ENCODE data around the gene NDUFA6.
A peak's percentile ranks its signal among the peaks of the same experiment; 100 is the strongest.
"Not testable (repeated sequence)": the region's sequence is repeated elsewhere in the genome, so short reads cannot be mapped to it uniquely, and the experiment has no call there.

NDUFA6 gene

DNA sequence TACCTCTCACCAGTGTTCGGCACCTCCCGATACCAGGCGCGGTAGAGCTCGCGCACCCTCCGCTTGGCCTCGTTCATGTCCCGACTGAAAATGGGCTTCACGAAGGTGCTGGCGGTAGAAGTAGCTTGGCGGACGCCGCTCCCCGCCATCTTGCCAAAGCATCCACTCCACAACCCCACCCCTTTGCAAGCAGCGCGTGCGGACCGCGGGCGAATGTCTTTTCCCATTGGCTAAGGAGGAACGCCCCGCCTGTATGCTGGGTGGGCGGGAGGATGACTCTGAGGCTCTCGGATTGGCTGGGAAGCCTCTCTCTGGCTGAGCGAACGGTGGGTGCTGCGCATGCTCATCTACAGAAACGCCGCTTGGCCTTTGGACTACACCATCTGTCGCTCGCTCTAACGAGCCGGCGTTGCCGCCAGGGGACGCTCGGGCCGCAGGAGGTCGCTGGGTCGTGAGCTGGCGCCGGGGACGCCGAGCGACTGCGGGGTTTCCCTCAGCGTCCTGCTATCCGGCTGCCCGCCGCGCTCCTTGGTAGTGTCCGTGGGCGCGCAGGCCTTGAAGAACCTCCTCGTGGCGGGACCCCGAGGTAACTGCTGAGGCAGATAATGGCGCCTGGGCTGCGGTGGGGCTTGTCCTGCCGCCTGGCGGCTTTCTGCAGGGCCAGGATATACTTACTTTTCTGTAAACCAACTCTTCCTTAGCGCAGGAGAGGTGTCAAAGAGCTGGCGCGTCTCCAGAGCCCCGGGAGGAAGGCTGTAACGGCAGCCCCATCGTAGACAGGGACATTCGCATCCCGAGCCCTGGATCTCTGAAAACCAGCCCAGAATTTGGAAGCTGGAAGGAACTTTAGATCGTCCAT lies at the start of gene NDUFA6:
TSS of gene NDUFA6 (minus strand) at position 177 of the 859 bp plus-strand sequence. CDS start at position 149, 28 bp downstream.
- DNase-seq (ENCODE audit: low read depth): peak; percentile 99

DNA sequence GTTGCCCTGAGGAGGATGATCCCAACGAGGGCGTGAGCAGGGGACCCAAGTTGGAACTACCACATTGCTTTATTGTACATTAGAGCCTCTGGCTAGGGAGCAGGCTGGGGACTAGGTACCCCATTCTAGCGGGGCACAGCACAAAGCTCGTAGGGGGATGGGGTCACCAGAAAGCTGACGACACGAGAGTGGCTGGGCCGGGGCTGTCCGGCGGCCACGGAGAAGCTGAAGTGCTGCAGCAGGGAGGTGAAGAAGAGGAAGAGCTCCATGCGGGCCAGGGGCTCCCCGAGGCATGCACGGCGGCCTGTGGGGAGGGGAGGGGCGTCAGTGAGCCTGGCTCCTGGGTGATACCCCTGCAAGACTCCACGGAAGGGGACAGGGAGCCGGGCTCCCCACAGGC lies 49.6 kb upstream of the NDUFA6 start:
- not testable (repeated sequence) for DNase-seq (ENCODE audit: low read depth)

DNA sequence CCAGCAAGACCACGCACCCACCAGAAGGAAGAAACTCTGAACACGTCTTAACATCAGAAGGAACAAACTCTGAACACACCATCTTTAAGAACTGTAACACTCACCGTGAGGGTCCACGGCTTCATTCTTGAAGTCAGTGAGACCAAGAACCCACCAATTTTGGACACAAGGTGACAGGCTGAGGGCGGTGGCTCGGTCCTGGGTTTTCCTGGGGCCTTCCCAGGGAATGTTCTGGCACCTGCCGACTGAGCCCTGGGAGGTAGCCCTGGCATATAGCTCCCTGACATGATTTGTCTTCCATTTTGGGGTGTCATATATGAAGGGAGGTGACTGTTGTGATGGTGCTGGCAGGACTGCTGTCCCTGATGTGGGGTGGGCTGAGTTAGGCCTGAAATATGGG lies 48.9 kb upstream of the NDUFA6 start:
- DNase-seq (ENCODE audit: low read depth): not testable (repeated sequence)

DNA sequence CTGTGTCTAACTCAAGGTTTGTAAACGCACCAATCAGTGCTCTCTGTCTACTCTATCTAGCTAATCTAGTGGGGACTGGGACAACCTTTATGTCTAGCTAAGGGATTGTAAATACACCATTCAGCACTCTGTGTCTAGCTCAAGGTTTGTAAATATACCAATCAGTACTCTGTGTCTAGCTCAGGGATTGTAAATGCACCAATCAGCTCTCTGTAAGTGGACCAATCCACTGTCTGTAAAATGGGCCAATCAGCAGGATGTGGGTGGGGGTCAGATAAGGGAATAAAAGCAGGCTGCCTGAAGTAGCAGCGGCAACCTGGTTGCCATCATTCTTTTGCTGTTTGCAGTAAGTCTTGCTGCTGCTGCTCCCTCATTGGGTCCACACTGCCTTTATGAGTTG lies 48.4 kb upstream of the NDUFA6 start:
- no peak for DNase-seq (ENCODE audit: low read depth)

DNA sequence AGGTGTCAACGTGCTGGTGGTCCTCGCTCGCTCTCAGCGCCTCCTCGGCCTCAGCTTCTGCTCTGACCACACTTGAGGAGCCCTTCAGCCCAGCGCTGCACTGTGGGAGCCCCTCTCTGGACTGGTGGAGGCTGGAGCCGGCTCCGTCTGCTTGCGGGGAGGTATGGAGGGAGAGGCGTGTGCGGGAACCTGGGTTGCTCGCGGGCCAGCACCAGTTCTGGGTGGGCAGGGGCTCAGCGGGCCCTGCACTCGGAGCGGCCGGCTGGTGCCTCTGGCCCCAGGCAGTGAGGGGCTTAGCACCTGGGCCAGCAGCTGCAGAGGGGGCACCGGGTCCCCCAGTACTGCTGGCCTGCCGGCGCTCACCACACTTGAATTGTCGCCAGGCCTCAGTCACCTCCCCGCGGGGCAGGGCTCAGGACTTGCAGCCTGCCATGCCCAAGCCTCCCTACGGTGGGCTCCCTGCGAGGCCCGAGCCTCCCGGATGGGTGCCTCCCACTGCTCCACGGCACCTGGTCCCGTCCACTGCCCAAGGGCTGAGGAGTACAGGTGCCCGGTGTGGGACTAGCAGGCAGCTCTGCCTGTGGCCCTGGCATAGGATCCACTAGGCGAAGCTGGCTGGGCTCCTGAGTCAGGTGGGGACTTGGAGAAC lies 47.7 kb upstream of the NDUFA6 start:
- no peak for DNase-seq (ENCODE audit: low read depth)

DNA sequence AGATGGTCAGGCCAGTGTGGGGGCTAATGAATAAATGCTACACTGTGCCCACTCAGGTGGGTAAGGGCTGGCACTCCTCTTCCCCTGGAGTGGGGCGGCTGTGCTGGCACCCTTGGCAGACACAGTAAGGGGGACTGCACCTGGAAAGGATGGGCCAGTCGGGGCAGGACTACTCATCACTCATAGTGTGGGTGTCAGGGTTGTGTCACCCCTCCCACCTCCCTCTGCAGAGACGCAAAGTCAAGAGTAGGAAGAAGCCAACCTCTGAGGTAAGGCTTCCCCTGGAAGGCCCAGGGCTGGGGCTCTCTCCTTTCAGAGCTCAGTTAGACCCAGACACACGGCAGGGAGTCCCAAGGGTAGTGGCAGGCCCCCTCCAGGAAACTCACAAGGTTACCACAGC lies 45.1 kb upstream of the NDUFA6 start:
- DNase-seq (ENCODE audit: low read depth): not testable (repeated sequence)

DNA sequence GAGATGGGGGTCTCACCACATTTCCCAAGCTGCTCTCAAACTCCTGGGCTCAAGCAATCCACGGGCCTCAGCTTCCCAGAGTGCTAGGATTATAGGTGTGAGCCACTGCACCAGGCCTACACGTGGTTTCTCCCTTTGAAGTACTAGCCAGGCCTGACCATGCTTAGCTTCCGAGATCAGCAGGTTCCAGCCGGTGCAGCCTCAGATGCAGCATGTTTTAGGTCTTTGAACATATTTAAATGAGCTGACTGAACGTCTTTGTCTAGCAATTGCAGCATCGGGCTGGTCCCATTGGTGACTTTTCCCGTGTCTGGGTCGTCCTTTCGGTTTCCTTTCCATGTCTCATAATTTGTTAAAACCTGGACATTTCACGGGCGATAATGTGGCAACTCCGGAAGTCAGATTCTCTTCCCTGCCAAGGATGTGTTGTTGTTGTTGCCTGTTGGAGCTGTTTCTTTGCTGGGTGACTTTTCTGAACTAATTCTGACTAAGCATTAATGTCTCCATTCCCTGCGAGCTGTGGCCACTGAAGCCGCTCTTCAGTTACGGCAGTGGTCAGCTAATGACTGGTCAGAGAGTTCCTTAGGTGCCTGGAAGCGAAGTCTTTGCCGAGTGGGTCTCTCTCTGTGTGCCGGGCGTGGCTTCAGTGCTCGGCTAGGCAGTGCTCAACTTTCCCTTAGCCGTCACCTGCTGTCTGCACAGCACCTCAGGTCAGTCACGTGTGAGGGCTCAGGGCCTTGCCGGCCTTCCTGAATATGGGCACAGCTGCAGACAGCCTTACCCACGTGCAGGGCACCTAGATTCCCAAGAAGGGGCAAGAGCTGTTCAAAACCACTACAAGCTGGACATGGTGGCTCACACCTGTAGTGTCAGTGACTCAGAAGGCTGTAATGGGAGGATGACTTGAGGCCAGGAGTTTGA lies 43.8 kb upstream of the NDUFA6 start:
- no peak for DNase-seq (ENCODE audit: low read depth)

DNA sequence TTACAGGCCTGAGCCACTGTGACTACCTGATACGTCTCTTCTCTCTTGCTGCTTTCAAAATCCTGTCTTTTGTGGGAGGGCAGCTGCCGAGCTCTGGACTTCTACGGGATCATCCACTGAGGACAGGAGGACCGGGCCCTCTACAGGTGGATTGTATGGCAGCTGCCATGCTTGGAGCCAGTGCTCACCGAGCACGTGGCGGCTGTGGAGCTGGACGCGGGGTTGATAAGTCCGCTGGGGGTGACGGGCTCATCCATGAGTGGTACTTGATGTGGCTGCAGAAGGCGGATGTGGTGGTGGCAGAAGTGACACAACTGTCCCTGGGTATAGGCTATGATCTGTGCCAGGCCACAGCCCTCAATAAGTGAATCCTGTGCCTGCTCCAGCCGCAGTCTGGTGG lies 41.9 kb upstream of the NDUFA6 start:
- peak; percentile 15 for DNase-seq (ENCODE audit: low read depth)

DNA sequence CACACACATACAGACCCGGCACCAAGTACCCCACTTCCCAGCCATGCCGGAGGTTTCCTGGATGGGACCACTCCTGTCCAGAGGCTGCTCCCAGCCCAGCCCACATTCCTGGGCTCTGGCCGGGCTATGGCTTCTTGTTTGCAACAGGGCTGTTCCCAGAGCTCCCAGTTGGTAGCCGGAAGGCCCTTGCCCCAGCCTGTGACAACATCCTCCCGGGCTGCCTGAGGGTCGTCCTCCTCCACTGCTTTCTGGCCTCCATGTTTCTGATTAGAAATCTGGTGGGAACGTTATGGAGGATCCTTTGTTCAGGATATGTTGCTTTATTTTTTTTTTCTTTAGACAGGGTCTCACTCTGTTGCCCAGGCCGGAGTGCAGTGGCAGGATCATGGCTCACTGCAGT lies 41.0 kb upstream of the NDUFA6 start:
- DNase-seq (ENCODE audit: low read depth): no peak

DNA sequence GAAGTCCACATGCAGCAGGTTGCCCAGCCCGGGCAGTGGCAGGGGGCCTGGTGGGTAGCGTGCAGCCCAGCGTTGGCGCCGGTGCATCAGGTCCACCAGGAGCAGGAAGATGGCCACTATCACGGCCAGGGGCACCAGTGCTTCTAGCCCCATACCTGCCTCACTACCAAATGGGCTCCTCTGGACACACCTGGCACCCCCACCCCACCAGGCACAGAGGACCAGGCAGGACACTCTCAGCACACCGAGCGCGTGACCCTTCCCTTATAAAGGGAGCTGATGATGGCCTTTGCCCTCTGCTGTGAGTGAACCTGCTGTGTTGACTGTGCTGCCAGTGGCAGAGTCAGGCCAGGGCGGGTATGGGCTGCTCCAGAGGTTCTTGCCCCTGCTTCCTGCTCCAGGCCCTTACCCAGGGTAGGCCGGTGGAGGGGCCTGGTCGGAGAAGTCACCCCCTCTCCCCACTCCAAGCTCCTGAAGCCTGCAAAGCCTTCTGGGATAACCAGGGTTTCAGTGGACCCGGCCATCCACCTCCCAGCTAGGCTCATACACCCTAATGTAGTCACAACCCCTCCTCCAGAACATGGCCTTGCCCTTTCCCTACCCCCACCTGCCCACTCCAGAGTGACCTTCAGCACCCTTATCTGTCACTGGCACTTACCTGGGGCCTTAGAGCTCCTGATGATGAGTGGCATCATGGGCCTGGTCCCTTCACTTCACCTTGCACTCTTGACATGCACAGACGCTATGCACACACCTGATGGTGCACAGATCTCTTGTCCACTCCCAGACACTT lies 40.3 kb upstream of the NDUFA6 start, which contains the start of gene CYP2D6:
TSS of gene CYP2D6 (minus strand) at position 172 of the 793 bp plus-strand sequence. CDS start at position 153, 19 bp downstream.
- DNase-seq (ENCODE audit: low read depth): not testable (repeated sequence)

DNA sequence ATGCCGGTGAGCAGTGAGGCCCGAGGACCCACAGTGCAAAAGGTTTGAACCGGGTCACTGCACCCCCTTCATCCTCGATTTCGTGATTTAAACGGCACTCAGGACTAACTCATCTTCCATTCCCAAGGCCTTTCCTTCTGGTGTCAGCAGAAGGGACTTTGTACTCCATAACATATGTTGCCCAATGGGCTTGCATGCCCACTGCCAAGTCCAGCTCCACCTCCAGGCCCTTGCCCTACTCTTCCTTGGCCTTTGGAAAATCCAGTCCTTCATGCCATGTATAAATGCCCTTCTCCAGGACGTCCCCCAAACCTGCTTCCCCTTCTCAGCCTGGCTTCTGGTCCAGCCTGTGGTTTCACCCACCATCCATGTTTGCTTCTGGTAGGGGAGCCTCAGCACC lies 39.6 kb upstream of the NDUFA6 start:
- DNase-seq (ENCODE audit: low read depth): not testable (repeated sequence)

DNA sequence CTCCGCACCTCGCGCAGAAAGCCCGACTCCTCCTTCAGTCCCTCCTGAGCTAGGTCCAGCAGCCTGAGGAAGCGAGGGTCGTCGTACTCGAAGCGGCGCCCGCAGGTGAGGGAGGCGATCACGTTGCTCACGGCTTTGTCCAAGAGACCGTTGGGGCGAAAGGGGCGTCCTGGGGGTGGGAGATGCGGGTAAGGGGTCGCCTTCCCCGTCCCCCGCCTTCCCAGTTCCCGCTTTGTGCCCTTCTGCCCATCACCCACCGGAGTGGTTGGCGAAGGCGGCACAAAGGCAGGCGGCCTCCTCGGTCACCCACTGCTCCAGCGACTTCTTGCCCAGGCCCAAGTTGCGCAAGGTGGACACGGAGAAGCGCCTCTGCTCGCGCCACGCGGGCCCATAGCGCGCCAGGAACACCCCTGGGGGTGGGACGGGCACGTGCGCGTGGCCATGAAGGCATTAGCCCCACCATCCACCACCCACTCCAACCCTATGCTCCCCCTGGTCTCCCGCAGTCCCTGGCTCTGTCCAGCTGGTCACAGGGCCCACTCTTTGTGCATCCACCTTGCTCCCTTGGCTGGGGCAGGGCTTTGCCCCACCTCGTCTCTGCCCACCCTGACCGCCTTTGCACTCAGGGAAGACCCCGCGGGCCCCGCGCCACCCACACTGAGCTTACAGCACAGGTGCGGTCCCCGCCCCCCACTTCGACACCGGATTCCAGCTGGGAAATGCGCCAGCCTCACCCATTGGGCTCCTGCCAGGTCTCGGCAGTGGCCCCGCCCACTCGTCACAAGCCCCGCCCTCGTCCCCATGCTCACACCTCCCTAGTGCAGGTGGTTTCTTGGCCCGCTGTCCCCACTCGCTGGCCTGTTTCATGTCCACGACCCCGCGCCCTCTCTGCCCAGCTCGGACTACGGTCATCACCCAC lies 38.5 kb upstream of the NDUFA6 start:
- not testable (repeated sequence) for DNase-seq (ENCODE audit: low read depth)

DNA sequence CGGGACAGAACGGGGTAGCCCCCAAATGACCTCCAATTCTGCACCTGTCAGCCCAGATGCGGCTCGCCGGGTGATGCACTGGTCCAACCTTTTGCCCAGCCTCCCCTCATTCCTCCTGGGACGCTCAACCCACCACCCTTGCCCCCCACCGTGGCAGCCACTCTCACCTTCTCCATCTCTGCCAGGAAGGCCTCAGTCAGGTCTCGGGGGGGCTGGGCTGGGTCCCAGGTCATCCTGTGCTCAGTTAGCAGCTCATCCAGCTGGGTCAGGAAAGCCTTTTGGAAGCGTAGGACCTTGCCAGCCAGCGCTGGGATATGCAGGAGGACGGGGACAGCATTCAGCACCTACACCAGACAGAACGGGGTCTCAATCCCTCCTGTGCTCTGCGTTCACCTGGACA lies 37.4 kb upstream of the NDUFA6 start:
- DNase-seq (ENCODE audit: low read depth): not testable (repeated sequence)

DNA sequence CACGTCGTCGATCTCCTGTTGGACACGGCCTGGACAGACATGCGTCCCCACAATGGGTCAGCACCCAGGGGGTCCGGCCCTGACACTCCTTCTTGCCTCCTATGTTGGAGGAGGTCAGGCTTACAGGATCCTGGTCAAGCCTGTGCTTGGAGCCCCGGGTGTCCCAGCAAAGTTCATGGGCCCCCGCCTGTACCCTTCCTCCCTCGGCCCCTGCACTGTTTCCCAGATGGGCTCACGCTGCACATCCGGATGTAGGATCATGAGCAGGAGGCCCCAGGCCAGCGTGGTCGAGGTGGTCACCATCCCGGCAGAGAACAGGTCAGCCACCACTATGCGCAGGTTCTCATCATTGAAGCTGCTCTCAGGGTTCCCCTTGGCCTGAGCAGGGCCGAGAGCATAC lies 37.0 kb upstream of the NDUFA6 start:
- no peak for DNase-seq (ENCODE audit: low read depth)

DNA sequence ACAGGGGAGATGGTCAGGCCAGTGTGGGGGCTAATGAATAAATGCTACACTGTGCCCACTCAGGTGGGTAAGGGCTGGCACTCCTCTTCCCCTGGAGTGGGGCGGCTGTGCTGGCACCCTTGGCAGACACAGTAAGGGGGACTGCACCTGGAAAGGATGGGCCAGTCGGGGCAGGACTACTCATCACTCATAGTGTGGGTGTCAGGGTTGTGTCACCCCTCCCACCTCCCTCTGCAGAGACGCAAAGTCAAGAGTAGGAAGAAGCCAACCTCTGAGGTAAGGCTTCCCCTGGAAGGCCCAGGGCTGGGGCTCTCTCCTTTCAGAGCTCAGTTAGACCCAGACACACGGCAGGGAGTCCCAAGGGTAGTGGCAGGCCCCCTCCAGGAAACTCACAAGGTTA lies 33.0 kb upstream of the NDUFA6 start:
- not testable (repeated sequence) for DNase-seq (ENCODE audit: low read depth)

DNA sequence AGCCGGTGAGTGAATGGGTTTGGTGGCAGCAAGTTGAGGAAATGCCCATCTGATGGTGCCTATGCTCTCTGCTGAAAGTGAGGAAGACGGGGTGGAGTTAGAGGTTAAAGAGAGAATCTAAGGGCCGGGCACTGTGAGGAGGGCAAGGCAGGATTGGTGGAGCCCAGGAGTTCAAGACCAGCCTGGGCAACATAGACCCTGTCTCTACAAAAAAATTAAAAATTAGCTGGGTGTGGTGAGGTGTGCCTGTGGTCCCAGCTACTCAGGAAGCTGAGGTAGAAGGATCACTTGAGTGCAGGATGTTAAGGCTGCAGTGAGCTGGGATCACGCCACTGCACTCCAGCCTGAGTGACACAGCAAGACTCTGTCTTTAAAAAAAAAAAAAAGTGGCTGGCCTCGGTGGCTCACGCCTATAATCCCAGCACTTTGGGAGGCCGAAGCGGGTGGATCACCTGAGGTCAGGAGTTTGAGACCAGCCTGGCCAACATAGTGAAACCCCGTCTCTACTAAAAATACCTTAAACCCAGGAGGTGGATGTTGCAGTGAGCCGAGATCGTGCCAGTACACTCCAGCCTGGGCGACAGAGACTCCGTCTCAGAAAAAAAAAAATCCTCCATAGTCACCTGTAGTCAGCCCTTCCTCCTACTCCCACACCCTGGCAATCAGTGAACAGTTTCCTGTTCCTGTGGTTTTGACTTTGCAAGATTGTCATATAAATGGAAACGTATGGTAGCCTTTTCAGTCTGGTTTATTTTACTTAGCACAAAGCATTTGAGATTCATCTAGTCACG lies 29.9 kb upstream of the NDUFA6 start:
- DNase-seq (ENCODE audit: low read depth): not testable (repeated sequence)

DNA sequence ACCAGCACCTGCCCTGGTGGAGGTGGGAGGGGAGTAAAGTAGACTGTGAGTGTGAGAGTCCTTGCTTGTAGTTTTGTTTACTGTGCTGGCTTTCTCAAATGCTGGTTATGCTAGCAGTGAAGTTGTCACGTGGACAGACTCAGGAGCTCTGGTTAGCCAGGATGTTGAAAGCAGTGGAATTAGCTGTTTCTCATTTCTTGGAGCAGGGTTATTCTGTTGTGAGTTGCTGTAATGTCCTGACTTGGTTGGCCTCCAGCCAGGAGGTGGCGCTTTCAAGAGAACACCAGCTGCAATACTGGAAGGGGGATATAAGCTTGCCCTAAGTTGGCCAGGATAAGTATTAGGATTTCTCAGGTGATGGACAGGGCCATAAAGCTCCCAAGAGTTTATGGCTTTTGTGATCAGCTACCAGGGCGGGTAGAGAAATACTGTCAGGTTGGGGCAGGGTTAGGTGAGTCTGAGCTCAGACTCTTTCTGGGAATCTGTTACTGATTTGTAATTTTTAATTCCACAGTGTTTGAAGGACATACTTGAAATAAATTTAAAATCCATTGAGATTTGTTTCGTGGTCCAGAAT lies 26.4 kb upstream of the NDUFA6 start:
- no peak for DNase-seq (ENCODE audit: low read depth)

DNA sequence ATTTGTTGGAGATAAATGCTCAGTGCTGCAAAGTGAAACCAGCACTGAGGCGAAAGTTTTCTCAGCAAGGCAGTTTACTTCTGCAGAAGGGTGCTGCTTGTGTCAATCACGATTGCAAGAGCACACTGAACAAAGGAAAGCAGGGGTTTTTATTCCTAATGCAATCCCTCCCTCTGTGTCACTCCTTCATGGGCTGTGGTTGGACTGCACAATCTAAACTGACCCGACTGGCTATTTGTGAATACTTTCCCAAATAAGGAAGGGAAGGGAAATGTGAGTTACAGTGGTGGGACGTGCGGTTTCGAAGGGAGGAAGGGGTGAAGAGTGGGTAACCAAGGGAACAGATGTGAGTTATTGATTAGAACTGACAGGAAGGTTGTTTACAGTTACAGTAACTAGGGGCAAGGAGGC lies 24.9 kb upstream of the NDUFA6 start:
- DNase-seq (ENCODE audit: low read depth): not testable (repeated sequence)

DNA sequence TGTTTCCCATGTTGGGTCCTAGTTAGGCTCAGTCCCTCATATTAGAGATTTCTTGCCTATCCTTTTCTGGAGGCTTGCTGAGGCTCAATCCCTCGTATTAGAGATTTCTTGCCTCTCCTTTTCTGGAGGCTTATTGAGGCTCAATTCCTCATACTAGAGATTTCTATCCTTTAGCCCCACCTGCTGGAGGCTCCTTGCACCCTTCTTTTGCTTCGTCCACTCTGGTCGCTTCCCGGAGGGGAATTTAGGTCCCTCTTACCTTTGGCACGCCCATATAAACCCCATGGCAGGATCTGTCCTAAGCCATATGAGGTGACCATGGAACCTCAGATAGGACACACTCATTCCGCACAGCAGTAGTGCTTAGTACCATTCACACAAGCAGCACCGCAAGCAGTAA lies 24.1 kb upstream of the NDUFA6 start:
- peak; percentile 60 for DNase-seq (ENCODE audit: low read depth)

Measured in ELR (cell line).